T-helper 2 cell (primary cell): ENCODE results near the gene TNK2.
"Not testable (repeated sequence)": the region's sequence is repeated elsewhere in the genome, so short reads cannot be mapped to it uniquely, and the experiment has no call there.

Experiments used
- DNase-seq, 5 experiments: peaks; one replicate each; pipeline versions ENCODE4 v3.0.0 to v3.0.0-alpha.2; 2012 to 2022

Gene TNK2

GRCh38 chr3:195916291-195916690 is 7.9 kb upstream of the TNK2 start:
- DNase-seq = no peak

- peak; percentile 84 to 96 (median 89) for DNase-seq
These were observed 6.5 kb upstream of the TNK2 start for GRCh38 chr3:195914648-195915473.

DNA sequence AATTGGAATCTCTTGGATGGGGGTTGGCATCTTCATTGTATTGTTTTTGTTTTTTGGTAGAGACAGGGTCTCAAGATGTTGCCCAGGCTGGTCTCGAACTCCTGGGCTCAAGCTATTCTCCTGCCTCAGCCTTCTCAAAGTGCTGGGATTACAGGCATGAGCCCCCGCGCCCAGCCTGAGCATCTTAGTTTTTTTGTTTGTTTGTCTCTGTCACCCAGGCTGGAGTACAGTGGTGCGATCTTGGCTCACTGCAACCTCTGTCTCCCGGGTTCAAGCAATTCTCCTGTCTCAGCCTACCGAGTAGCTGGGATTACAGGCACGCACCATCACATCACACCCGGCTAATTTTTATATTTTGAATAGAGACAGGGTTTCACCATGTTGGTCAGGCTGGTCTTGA is 5.8 kb upstream of the TNK2 start:
- DNase-seq = not testable (repeated sequence)

GRCh38 chr3:195913382-195913781 is 5.0 kb upstream of the TNK2 start:
- no peak for DNase-seq

DNA sequence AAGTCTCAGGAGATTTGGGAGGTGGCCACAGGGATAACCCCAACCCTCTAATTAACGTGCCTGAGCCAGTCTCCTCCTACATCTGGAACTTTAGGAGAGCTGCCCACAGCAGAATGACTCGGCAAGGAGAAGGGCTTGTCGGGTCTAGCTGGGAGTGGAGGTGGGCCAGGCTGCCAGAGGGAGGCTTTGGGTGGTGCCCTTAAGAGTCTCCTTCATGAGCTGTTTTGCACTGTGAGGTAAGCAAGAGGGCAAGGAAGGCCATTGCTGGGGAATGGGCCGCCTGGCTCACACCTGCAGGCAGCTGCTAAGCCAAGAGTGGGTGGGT is 3.6 kb upstream of the TNK2 start:
- no peak for DNase-seq

- DNase-seq = no peak
These were observed 2.9 kb upstream of the TNK2 start for GRCh38 chr3:195911041-195911945.

DNA sequence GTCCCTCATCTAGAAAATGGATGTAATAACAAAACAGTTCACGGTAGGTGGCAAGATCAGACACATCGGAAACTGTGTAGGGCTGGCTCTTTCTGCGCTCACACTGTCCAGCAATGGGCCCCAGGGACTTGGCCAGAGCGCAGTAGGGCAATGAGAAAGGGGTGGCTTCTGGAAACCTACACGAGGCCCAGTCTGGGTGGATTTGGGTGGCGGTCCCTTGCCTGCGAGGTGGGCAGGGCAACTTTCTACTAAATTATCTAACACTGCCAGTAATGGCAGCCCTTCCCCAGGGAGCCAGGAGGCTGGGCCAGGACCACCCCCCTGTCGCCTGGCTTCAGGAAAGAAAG is 2.1 kb upstream of the TNK2 start:
- no peak for DNase-seq

DNA sequence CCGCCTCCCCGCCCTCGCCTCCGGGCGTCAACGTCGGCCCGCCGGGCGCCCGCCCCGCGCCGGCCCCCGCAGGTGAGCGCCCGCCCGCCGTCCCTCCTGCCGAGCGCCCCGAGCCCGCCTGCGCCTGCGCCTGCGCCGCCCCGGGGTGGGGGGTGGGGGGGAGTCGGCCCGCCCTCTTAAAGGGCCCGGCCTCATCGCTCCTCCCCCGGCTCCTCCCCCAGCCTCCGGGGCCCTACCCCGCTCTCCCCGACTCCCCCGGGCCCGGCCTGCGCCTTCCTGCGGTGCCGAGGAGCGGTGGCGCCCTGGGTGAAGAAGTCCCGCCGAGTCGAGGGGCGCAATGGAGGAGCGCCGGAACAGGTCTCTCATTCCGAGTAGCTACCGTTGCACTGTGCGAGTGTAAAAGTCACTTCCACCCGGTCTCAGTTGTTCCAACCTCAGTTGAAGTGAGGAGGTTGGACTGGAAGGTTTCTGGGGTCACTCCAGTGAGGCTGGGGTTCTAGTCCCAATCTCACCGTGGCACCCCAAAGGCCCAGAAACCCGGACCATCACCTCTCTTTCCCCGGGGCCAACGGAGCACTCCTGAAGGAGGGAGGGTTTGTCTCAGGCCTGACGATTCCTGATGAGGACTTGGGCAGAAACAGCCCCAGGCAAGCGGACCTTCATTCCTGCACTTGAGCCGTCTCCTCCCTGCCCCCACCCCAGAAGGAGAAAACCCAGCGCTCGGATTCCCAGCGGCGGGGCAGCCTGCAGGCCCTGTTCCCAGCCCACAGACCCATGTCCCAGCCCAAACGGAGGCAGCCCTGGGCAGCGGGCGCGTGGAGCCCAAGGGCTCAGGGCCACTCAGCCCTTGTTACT is 1.5 kb upstream of the TNK2 start:
- peak; percentile 78 to 91 (median 86) for DNase-seq

DNA sequence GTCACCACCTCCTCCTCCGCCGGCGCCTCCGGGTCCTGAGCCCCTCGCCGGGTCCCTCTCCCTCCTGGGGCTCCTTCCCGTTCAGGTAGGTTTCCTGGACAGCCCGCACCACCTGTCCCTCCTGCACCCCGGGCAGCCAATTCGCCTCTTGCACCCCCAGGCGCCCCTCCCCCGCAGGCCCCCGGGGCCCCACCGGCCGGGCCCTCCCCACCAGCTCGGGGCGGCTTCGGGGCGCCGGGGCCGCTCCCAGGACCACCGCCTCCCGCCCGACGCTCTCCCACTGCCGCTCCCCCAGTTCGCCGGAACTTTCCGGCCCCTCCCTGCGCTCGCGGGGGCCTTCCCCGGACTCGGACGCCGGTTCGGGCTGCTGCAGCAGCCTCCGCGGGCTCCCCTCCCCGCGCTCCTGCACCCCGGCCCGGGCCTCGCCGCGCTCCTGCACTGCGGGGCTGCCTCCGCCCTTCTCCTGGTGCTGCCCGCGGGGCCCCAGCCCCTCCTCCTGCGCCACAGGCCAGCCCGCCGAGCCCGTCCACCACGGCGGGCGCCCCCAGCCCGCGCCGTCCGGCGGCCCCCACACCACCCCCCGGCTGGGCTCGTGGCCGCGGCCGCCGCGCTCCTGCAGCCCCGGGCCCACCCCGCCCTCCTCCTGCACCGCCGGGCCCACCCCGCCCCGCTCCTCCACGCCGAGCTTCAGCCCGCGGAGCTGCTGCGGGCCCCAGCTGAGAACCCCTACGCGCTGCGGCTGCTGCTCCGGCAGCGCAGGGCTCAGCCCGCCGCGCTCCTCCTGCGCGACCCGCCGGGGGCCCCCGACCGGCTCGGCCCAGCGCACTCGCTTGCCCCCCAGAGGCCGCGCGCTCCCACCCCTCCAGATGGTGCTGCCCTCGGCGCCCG is 587 bp upstream of the TNK2 start:
- DNase-seq = peak in 2 of 5 experiments; percentile 8 to 56

DNA sequence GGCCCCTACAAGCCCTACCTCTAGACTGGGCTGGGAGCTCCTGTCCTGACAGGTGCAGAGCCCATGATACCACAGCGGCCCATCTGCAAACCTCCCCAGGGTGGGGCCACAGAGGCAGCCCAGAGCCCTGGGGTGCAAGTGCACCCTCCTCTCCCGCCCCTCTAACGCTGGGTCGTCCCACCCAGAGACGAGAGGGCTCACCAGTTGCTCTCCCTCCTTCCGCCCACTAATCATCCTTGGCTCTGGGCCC is 742 bp downstream of the TNK2 start:
- no peak for DNase-seq

GRCh38 chr3:195906865-195907683 is 1.3 kb downstream of the TNK2 start:
- peak; percentile 33 to 92 (median 66) for DNase-seq

DNA sequence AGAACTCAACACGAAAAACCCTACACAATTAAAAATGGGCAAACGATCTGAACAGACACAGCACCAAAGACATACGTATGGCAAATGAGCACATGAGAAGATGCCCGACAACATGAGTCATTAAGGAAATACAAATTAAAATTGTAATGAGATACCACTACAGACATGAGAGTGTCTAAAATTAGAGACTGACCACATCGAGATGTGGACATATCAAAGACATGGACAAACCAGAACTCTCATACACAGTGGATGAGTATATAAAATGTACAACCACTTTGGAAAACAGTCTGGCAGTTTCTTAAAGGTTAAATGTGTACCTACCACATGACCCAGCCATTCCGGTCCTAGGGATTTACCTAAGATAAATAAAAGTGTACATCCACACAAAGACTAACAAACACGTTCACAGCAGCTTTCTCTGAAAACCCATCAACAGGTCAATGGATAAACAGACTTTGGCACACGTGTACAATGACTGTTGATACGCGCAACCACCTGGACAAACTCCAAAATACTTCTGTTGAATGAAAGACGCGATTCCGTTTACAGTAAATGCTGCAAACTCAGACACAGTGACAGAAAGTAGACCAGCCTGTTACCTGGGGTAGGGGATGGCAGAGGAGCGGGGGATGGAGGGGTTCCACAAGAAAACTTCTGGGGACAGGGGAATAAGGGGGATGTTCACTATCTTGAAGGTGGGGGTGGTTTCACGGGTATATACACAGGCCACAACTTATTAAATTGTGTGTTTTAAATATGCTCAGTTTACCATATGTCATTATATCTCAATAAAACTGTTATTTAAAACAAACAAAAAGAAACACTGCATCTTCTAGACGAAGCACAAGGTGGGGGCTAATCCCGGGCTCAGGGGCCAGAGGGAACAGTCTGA is 2.1 kb downstream of the TNK2 start:
- peak in 1 of 5 experiments; percentile 39 for DNase-seq

- DNase-seq = peak in 1 of 5 experiments; percentile 31
These were observed 4.0 kb downstream of the TNK2 start for GRCh38 chr3:195904368-195904767.

GRCh38 chr3:195903950-195904290 is 4.4 kb downstream of the TNK2 start:
- no peak for DNase-seq

- not testable (repeated sequence) for DNase-seq
These were observed 5.7 kb downstream of the TNK2 start for GRCh38 chr3:195902634-195903033.

- DNase-seq = not testable (repeated sequence)
These were observed 6.3 kb downstream of the TNK2 start for GRCh38 chr3:195901836-195902585.

- peak in 1 of 5 experiments; percentile 79 for DNase-seq
These were observed 7.7 kb downstream of the TNK2 start for GRCh38 chr3:195900436-195901355.

DNA sequence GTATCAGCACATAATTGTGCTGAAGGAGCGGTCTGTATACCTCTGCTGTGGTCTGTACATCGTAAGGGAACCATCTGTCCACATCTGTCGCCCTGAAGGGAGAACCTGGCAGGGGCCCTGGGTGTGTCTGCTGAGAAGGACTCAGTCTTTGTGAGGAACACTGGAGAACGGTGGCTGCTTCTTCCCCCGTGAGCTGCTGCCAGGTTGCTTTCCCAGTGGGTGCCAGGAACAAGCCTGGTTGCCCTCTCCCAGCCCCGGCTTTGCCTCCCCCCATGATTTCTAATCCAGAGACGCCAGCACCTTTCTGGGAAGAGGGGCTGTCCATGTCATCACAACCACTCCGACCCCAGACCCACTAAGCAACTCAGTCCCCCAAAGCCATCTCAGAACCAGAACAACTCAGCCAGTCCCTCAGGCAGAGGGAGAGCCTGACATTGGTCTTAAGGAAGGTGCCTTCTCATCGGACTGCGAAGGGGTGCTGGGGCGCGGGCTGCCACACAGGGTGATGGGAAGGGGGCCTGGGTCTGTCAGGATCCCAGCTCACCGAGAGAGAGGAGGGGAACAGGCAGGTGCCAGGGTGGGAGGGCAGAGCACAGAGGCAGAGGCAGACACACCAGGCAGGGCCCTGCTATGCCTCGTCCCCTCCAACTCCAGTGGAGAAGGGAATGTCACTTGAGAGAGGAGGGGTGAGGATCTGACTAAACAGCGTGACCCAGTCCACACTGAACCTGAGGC is 8.5 kb downstream of the TNK2 start:
- no peak for DNase-seq
